ENCODE measurements around the gene ISCA1.

The ISCA1 gene

DNA sequence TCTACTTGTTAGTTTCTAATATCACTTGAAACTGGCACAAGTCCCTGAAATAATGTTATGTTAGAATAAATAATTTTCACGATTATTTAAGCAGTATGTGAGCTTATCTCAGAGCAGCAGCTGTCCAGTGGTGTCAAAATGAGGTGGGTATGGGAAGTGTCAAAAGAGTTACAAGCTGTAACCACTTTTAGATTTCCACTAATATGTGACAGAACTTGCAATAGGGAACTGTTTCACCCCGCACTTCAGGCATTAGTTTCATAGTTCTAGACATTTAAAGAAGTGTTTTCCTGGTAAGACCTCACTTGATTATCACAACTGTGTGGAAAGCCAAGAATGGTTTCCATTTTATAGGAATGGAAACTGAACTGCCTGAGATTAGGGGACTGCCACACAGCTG lies 2.9 kb upstream of the ISCA1 start:
- DNase-seq (ENCODE audit: low read depth in 2 of 2): no peak

DNA sequence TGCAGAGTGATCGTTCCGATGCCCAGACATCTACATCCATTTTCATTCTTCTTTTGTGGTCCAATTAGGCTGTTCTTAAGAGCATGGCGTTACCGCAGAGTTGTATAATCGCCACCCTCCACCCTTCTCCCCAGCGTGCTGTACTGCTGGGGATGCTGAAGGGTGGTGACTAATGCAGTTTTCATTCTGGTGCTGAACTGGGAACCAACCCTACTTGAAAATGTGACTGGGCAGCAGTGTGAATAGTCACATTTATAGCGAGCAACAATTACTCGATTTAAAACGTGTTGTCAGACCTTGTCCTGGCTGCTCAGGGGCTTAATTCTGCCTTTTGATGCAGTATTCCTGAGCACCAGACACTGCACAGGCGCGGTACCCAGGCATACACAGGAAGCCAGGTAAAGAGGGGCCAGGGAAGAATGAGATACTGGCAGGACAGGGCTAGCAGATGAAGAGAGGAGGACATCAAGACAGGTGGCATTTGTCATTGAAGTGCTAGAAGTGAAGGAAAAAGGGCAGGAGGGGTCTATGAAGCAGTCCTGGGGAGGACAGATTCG lies 719 bp upstream of the ISCA1 start:
- no peak for DNase-seq (ENCODE audit: low read depth in 2 of 2)

DNA sequence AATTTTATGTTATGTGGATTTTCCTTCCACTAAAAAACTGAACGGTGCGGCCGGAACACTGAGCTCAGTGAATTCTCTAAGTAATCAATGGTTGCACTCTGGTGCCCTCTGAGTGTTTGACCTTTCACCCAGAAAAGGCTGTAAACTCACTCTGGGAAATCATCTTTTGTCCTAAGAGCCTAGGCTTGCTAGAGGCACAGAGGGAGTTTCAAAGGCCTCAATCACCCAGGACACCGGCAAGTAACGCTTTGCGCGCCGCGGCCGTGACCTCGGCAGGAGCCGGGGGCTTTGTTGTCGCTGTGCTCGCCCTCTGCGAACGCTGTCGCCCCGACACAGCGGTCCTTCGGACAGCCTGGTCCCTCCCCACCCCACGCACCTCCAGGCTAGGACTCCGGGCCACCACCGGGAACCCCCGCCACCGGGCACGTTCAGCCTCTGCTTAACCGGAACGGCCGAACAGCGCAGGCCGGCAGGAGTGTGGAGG lies 703 bp downstream of the ISCA1 start:
- DNase-seq (ENCODE audit: low read depth in 2 of 2): no peak

DNA sequence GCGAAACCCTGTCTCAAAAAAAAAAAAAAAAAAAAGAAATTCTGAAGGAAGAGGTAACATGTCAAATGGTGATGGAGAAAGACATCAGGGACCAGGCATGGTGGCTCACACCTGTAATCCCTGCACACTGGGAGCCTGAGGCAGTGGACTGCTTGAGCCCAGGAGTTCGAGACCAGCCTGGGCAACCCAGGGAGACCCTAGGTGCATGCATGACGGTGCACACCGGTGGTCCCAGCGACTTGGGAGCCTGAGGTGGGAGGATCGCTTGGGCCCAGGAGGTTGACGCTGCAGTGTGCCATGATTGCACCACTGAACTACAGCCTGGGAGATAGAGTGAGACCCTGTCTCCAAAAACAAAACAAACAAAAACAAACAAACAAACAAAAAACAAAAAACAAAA lies 1.8 kb downstream of the ISCA1 start:
- no peak for DNase-seq (ENCODE audit: low read depth in 2 of 2)

DNA sequence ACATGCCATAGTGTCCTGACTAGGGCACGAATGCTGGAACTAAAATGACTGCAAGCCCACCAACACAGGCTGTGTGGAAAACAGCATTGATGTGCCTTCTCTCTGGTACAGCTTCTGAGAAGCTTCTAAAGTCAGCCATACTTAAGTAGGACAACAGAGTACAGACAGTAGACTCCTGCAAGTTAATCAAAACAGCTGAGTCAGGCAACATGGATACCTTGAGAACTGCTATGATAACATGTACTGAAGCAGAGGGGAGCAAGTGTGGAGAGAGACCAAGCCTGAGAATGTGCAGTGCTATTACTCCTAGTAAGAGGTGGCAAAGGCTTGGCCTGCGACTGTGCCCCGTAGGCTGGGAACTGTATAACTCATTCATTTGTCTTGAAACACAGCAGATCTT lies 2.5 kb downstream of the ISCA1 start:
- DNase-seq (ENCODE audit: low read depth in 2 of 2): no peak

DNA sequence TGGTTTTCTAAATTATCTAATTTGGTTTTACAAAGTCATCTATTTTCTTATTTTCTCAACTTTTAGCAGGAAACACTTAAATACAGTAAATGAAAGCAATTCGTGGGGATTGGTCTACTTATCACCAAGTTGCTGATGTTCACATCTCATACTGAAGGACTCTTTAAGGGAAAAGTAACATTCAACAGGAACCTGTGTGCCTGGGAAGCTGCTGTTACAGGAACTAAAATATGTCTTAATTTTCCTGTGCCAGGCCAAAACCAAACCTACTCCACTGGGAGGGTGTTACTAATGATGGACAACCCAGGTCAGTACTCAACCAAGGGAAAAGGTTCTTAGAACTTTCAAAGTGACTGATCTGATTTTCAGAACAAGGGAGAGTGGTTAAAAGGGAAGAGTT lies 5.3 kb downstream of the ISCA1 start:
- no peak for DNase-seq (ENCODE audit: low read depth in 2 of 2)

DNA sequence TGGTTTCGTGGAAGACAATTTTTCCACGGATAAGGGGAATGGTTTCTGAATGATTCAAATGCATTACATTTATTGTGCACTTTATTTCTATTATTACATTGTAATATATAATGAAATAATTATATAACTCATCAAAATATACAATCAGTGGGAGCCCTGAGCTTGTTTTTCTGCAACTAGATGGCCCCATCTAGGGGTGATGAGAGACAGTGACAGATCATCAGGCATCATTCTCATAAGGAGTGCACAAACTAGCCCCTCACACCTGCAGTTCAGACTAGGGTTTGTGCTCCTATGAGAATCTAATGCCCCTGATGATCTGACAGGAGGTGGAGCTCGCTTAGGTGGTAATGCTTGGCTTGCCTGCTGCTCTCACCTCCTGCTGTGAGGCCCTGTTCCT lies 6.4 kb downstream of the ISCA1 start:
- DNase-seq (ENCODE audit: low read depth in 2 of 2): no peak

DNA sequence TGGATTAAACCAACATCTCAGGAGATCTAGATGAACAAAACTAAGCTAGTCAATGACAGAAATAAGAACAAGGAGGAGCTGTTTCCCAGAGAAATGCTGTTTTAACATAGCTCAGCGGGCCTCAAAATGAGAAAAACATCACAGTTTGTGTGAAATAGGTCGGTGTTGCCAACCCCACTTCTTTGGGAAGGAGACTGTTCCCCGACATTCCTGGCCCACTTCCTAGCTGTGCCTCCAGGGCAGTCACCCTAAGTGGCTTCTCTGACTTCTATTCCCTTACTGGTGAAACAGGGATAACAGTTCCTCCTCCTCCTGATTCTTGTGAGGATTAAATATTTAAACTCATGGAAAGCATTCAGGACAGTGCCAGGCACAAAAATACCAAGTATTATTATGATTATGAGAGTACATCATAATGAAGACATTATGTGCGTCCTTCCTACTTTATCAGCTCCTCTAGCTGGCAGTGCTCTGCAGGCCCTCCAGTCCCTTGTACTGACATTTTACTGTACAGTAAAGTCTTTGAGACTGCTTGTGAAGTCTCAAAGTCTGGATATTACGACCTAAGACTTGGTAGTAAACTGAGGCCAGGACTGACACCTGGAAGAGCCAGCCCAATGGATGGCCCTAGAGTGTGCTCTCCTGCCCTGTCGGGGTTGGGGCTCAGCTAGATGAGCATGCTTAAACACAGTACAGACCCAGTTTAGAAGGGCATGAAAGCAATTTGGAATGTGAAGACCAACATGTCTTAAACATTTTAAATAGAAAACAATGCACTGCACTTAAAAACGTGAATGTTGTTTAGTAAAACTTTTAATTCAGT lies 7.3 kb downstream of the ISCA1 start:
- no peak for DNase-seq (ENCODE audit: low read depth in 2 of 2)

DNA sequence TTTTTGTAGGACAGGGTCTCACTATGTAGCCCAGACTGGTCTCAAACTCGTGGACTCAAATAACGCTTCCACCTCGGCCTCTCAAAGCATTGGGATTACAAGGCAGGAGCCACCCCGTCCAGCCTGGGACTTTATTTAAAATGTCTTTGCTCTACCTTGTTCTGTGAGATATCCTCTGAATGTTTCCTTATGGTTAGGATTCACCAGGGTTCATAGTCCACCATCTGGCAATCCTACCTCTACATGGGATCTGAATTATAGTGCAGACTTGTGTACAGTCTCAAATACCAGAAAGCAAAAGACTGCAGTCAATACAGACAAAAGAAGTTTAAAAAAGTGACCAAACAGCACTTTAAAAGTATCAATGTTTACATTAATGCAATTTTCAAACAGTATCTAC lies 10.1 kb downstream of the ISCA1 start:
- DNase-seq (ENCODE audit: low read depth in 2 of 2): no peak

DNA sequence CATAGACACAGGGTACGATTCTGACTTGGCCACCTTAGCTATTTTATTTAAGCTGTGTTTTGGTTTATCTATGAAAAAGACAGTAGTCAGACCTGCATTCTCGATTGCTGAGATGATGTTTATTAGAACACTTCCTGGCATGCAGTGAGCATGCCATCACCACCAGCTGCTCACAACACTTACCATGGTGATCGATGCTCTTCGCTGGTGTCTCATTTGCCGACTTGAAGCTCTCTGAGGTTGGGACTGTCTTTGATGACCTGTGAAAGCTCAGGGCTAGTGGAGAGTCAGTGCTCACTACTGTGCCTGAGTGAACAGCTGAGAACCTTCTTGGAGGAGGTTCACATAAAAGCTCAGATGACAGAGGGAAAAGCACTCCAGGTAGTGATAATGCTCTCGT lies 18.5 kb downstream of the ISCA1 start:
- no peak for DNase-seq (ENCODE audit: low read depth in 2 of 2)

DNA sequence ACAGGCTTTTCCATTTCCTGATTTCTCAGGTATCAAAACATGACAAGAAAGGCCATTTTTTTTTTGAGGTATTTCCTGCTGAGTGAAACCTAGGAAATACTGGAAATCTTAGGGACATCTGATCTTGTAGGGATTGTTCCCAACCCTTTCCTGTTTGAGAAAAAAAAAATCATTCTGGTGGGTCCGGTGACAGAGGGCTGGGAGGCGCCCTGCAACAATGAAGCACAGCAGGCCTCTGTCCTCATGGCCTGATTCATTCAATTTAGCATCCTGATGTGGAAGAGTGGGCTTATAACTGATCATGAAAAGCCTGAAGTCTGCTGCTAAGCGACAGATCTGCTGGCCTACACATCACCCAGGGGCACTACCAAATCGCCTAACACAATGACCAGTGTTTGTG lies 19.8 kb downstream of the ISCA1 start:
- DNase-seq (ENCODE audit: low read depth in 2 of 2): no peak

DNA sequence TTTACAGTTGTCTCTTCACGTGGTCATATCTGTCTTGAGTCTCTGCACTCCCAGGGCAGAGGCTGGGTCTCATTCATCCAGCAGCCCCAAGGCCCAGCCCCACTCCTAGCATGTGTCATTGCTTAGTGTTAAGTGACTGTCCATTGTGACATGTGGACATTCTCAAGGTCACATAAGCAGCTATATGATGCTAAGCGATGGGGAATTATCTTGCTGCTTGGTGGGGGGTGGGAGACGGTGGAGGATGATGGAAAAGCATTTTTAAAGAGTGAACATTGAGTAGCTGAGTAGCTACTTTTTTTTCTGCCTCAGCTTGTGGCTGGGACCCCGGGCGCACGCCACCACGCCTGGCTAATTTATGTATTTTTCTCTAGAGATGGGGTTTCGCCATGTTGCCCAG lies 22.8 kb downstream of the ISCA1 start, which contains the start of gene C9orf153:
C9orf153 (minus strand) TSS at position 101 of the 400 bp plus-strand sequence. CDS start 30,054 bp downstream, outside the sequence.
- DNase-seq (ENCODE audit: low read depth in 2 of 2): no peak

DNA sequence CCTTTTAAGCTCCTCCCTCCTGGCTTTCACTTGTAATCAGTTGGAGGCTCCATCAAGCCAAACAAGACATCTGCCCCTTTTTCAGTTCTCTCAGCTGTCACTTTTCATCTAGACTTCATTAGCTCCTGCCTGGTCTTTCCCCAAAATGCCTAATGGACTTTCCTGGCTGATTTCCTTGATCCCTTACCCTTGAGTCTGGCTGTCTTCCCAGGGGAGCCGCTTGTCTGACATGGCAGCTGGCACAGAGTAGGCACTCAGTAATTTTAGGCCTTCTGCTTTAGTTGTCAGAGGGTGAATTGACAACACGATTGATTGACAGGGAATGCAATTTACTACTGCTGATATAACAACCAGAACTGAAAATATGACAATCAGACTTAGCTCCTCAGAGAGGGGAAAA lies 24.9 kb downstream of the ISCA1 start:
- DNase-seq (ENCODE audit: low read depth in 2 of 2): no peak

DNA sequence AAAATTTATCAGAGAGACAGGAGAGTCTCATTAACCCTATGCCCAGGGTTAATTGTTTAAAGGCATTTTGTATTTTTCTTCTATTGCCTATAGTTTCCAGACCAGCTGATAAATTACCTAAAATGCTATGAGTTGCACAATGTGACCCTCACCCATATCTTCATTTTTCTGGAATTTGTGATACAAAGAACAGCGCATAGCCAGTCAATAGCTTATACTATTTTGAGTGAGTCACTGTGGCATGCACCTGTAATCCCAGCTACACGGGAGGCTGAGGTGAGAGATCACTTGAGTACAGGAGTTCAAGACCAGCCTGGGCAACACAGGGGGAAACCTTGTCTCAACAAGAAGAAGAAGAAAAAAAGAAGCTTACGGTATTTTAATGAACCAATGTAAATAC lies 25.7 kb downstream of the ISCA1 start:
- DNase-seq (ENCODE audit: low read depth in 2 of 2): no peak

DNA sequence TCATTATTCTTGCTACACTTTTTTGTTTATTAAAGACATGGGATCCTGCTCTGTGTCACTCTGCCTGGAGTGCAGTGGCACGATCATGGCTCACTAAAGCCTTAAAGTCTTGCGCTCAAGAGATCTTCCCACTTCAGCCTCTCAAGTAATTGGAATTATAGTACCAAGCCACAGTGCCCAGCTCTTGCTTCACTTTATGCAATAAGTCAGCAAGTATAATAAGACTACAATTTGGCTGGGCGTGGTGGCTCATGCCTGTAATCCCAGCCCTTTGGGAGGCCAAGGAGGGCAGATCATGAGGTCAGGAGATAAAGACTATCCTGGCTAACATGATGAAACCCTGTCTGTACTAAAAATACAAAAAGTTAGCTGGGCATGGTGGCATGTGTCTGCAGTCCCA lies 28.8 kb downstream of the ISCA1 start:
- no peak for DNase-seq (ENCODE audit: low read depth in 2 of 2)

DNA sequence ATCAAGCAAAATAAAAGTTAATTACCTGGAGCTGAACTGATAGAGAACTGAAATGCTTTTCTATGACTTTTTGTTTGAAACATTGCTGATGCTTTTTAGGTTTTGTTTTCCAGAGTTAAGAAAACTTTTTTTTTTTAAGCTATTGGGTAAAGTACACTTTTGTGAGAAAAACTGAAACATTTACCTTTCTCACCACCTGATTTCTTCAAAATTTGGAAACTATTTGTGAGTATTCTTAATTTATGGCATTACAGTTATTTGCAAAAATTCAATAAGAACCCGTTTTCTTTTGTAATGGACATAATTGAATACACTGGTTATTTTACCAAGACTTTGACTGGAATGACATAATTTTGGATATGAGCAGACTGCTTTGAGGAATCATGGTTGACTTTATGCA lies 29.5 kb downstream of the ISCA1 start:
- DNase-seq (ENCODE audit: low read depth in 2 of 2): no peak

DNA sequence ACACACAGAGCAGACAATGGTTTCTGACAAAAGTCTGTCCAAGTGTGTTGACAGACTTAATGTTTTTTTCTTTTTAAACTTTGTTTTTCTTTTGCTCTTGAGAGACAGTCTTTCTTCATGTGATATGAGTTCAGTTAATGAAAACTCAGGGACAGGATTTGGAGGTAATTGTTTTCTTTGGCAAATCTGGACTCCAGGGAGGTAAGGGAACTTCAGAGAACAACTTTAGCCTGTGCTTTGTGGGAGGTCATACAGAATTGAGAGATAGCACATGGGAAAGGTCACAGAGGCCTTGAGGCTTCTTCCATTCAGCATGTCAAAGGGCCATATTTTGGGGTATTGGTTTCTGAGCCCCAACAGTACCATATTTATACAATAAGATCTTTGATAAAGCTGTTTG lies 32.2 kb downstream of the ISCA1 start:
- no peak for DNase-seq (ENCODE audit: low read depth in 2 of 2)

DNA sequence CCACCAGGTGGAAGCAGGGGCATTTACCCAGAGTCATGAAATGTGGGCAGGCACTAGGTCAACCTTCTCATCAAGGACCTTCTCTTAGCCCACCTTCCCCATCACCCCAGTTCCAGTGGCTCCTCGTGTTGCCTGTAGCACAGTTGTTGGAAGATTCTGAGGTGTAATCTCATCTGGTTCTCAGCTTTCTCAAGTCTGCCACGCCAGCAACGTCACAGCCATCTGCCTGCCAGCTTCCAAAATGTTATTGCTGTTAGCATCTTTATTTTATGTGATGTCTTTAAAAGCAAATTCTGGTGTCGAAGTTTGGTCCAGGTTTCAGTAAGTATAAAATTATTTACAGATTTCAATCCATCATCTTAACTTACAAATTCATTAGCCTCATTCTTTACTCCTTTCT lies 33.6 kb downstream of the ISCA1 start:
- DNase-seq (ENCODE audit: low read depth in 2 of 2): no peak

DNA sequence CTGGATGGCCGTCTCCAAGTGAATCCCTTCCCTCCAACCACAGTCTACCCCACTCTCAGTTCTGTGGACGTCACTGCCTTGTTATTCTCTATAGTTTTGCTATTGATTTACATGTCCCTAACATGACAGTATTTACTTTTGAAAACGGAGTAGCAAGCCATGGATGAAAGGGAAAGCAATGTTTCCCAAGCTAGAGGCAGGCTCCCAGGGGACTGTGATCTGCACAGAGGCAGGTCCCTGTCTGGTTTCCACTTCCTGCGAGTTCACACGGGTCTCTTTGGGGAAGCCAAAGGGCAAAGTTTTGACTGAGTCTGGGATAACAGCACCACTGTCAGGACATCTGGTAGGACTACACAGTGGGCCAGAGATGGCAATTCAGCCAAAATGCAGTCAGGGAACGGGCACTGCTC lies 35.6 kb downstream of the ISCA1 start:
- no peak for DNase-seq (ENCODE audit: low read depth in 2 of 2)

DNA sequence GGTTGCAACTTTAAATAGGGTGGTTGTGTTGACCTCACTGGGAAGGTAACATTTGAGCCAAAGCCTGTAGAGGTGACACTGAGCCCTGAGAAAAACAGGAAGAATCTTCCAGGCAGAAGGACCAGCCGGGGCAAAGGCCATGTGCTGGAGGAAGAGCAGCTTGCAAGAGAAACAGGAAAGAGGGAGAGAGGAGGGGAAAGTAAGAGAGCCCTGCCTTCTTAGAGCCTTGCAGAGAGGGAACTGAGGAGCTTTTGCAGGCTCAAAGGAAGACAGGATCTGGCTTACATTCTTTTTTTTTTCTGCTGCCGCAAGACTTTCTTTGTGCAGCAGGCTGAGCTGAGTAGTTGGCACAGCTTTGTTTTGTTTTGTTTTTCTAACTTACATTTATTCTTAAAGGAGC lies 40.3 kb downstream of the ISCA1 start:
- no peak for DNase-seq (ENCODE audit: low read depth in 2 of 2)

DNA sequence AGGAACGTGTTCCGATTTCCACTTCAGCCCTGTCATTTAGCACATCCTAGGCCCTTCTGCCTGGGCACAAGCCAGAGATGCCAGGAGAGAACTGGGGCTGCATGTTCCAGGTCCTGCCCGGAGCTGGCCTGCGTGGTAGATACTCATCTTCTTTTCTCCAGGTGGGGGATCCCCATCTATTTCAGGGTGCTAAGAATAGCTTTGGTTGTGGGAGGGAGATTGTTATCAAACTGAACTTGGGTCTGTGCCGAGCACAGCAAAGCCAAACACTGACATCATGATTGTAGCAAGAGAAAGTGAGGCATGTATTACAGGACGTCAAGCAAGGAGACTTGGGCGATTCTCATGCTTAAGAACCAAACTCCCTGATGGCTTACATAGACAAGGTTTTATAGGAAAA lies 41.1 kb downstream of the ISCA1 start:
- DNase-seq (ENCODE audit: low read depth in 2 of 2): no peak

DNA sequence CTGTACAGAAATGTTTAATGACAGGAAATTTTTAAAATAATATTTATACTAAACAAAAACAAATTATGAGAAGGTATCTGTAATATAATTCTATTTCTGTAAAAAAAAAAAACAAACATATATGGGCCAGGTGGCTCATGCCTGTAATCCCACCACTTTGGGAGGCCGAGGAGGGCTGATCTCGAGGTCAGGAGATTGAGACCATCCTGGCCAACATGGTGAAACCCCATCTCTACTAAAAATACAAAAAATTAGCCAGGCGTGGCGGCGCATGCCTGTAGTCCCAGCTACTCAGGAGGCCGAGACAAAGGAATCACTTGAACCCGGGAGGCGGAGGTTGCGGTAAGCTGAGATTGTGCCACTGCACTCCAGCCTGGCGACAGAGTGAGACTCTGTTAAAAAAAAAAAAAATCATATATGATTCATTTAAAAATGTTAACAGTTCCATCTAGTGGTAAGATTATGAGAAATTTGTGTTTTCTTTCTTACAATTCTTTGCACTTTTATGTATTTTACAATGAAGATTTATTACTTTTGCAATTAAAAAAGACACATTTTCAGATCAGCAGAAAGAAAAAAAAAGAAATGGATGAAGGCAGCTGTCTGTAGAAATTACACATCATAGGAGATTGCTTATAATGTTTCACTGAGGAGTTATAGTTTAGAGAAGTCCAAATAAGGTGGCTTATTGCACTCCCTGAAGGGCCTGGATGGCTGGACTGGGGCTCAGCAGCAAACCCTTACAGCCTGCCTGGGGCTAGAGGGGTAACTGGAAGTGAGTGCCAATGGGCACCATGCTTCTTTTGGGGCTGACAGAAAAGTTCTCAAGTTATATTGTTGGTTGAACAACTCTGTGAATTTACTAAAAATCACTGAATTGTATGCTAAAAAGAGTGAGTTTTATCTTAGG lies 43.2 kb downstream of the ISCA1 start:
- DNase-seq (ENCODE audit: low read depth in 2 of 2): no peak

DNA sequence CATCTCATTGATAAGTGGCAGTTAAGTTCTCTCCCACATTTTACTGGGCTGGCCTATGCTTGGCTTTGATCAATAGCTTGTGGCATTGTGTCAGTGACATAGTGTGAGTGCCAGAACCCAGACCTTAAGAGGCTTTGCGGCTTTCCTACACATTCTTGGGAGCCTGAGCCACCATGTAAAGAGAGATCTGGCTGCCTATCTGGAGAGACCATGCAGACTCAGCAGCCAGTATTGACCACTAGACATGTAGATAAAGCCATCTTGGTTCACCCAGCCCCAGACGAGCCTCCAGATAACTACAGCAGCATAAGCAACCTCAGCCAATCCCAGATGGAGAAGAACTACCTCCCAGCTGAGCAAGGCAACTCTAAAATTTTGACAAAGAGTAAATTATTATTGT lies 51.5 kb downstream of the ISCA1 start:
- no peak for DNase-seq (ENCODE audit: low read depth in 2 of 2)

All from stimulated activated CD8-positive, alpha-beta memory T cell treated with anti-CD3 and anti-CD28 coated beads, Interleukin-2, amount 100 ng/mL, for 48 hours (primary cell).